ENCODE data around the gene COA6.

DNA sequence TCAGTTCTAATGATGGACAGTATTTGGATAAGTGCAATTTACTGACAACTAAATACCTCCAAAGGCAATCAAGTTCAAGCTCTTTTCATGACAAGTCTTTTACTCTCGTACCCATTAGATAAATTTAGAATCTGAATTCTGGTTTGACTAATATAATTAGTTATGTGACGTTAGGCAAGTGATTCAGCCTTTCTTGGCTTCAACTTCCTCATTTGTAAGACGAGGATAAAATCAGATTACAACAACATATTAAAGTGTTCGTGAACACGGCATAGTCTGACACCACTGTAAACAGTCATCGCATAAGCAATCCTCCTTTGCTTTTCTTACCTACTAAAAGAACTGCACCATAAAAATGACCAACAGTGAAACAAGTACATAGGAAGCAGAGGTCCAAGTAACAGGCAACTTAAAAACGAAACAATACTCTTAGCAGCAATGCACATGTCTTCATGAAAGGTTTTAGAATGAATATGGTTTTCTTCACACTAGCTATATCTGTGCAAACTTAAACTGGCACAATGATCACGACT lies 25.7 kb downstream of the COA6 start:
- TF ChIP-seq, protein P1, sequence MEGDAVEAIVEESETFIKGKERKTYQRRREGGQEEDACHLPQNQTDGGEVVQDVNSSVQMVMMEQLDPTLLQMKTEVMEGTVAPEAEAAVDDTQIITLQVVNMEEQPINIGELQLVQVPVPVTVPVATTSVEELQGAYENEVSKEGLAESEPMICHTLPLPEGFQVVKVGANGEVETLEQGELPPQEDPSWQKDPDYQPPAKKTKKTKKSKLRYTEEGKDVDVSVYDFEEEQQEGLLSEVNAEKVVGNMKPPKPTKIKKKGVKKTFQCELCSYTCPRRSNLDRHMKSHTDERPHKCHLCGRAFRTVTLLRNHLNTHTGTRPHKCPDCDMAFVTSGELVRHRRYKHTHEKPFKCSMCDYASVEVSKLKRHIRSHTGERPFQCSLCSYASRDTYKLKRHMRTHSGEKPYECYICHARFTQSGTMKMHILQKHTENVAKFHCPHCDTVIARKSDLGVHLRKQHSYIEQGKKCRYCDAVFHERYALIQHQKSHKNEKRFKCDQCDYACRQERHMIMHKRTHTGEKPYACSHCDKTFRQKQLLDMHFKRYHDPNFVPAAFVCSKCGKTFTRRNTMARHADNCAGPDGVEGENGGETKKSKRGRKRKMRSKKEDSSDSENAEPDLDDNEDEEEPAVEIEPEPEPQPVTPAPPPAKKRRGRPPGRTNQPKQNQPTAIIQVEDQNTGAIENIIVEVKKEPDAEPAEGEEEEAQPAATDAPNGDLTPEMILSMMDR (IDR thresholded peaks at IDR 0.05) = no peak
- TF ChIP-seq POLR2AphosphoS5 (IDR thresholded peaks at IDR 0.05) = no peak

Measured in esophagus muscularis mucosa (tissue), 3 donors.